HepG2 (cell line): ENCODE data around the gene IFT43. TPM values are rescaled to one million over a fixed set of nuclear protein-coding genes. Genes with fewer than 3 reads are reported as not detected.

Experiments used
- ATAC-seq: fragments of 200-7000 bp; cut with Tn5 transposase; 3 replicates; pipeline ENCODE4 v1.9.1; 2020; ENCODE audit warnings: mild to moderate bottlenecking, moderate library complexity
- BruUV-seq: library from RNA; stranded (reverse); fragments of 400-500 nt; replicated peaks from 2 replicates; lab custom pipeline; 2021; lab: Mats Ljungman, UMichigan
- CTCF ChIA-PET: fragments of 300-600 bp; formaldehyde crosslinking; extraction: SDS; loops from one replicate; lab custom pipeline; 2021; ENCODE audit warnings: low total read pairs, inconsistent platforms, low intra/inter-chr PET ratio; lab: Yijun Ruan, JAX
- POLR2A ChIA-PET: fragments of 350-600 bp; sonication (Branson Sonifier 250); formaldehyde crosslinking; loops from one replicate; lab custom pipeline; 2020; ENCODE audit warnings: antibody characterized with exemption, inconsistent platforms; lab: Yijun Ruan, JAX
- DNase-seq: peaks from one replicate; pipeline ENCODE4 v3.0.0-alpha.2; 2015; ENCODE audit warnings: low spot score
- FAIRE-seq: peaks from 3 replicates; lab custom pipeline; 2011; peaks lifted over from hg19 to GRCh38; lab: Jason Lieb, UNC
- H2AFZ ChIP-seq: one replicate; pipeline ENCODE4 v1.6.1; 2011; ENCODE audit warnings: low read length, inconsistent platforms
- H3K27ac ChIP-seq: fragments of 300-600 bp; 3 replicates; pipeline ENCODE4 v1.8.0; 2011; ENCODE audit warnings: mixed run types, mild to moderate bottlenecking, mixed read lengths, low read length, inconsistent platforms; ENCODE audit not compliant: insufficient read depth; ENCODE audit errors: extremely low read length
- H3K27me3 ChIP-seq, 2 experiments: fragments of 200-600 bp in 1 of 2; 2 replicates in 1 of 2; 3 replicates in 1 of 2; pipeline versions ENCODE4 v1.6.0 to v1.8.0; 2011; ENCODE audit warnings: low read length in 2 of 2, mild to moderate bottlenecking in 2 of 2, moderate library complexity in 2 of 2, inconsistent platforms in 1 of 2; ENCODE audit not compliant: insufficient read depth in 2 of 2, control insufficient read depth in 1 of 2
- H3K36me3 ChIP-seq, 2 experiments: fragments of 200-600 bp in 1 of 2; replicated peaks in 1 of 2; 2 replicates in 1 of 2; 3 replicates in 1 of 2; pipeline versions ENCODE4 v1.5.1 to v1.8.0; 2011; ENCODE audit warnings: low read length in 2 of 2, inconsistent platforms in 1 of 2; ENCODE audit not compliant: insufficient read depth in 2 of 2, control insufficient read depth in 1 of 2
- H3K4me1 ChIP-seq: 2 replicates; pipeline ENCODE4 v1.5.1; 2012; ENCODE audit warnings: low read length, inconsistent platforms; ENCODE audit not compliant: insufficient read depth
- H3K4me2 ChIP-seq: 2 replicates; pipeline ENCODE4 v1.6.0; 2011; ENCODE audit warnings: low read depth, low read length, inconsistent platforms
- H3K4me3 ChIP-seq, 3 experiments: fragments of 200-600 bp in 1 of 3; sonication (generic), shearing (Covaris generic) in 1 of 3; replicated peaks in 1 of 3; 2 replicates each; pipeline ENCODE4 v1.5.1; 2011 to 2016; ENCODE audit warnings: low read length in 3 of 3, inconsistent platforms in 2 of 3, low read depth in 2 of 3, mild to moderate bottlenecking in 2 of 3, control low read depth in 1 of 3, mixed read lengths in 1 of 3; ENCODE audit not compliant: insufficient read depth in 1 of 3
- H3K79me2 ChIP-seq: one replicate; pipeline ENCODE4 v1.6.1; 2011; ENCODE audit warnings: low read length, inconsistent platforms; ENCODE audit not compliant: insufficient read depth
- H3K9ac ChIP-seq: 2 replicates; pipeline ENCODE4 v1.6.0; 2011; ENCODE audit warnings: mild to moderate bottlenecking, low read depth, low read length, inconsistent platforms; ENCODE audit not compliant: insufficient read depth
- H3K9me3 ChIP-seq: 2 replicates; pipeline ENCODE4 v1.5.1; 2012; ENCODE audit warnings: mild to moderate bottlenecking, low read length
- H4K20me1 ChIP-seq: 2 replicates; pipeline ENCODE4 v1.6.0; 2011; ENCODE audit warnings: inconsistent platforms, mild to moderate bottlenecking, low read length, moderate library complexity; ENCODE audit not compliant: insufficient read depth
- FIP1L1 ChIP-seq: fragments of 200-400 bp; formaldehyde crosslinking; IDR thresholded peaks from 2 replicates; pipeline ENCODE4 v1.6.1; 2018; ENCODE audit warnings: low read depth, mild to moderate bottlenecking, low read length, moderate library complexity, borderline replicate concordance; ENCODE audit not compliant: insufficient read depth
- FOXA1 ChIP-seq, 2 experiments: fragments of 450-650 bp in 1 of 2; sonication (generic) in 1 of 2; formaldehyde crosslinking in 1 of 2; IDR thresholded peaks; 2 replicates each; pipeline versions ENCODE4 v1.4.0 to v1.6.1; 2016 to 2020; ENCODE audit warnings: missing genetic modification reagents in 1 of 2
- HOXA9 ChIP-seq: sonication (generic); formaldehyde crosslinking; IDR thresholded peaks from 2 replicates; pipeline ENCODE4 v1.8.1; 2022; ENCODE audit warnings: missing genetic modification reagents, mild to moderate bottlenecking, moderate library complexity, borderline replicate concordance
- KDM5B ChIP-seq: sonication (generic); formaldehyde crosslinking; IDR thresholded peaks from 2 replicates; pipeline ENCODE4 v1.4.0; 2020; ENCODE audit warnings: missing genetic modification reagents, mild to moderate bottlenecking, borderline replicate concordance
- PHF20 ChIP-seq: sonication (generic); formaldehyde crosslinking; IDR thresholded peaks from 2 replicates; pipeline ENCODE4 v1.5.0; 2020; ENCODE audit warnings: mild to moderate bottlenecking, missing genetic modification reagents
- PRDM10 ChIP-seq: sonication (generic); formaldehyde crosslinking; IDR thresholded peaks from 2 replicates; pipeline ENCODE4 v1.4.0; 2020; ENCODE audit warnings: low read depth, missing genetic modification reagents
- TCF7 ChIP-seq: sonication (generic); IDR thresholded peaks from 2 replicates; pipeline ENCODE4 v1.6.1; 2016; ENCODE audit warnings: antibody characterized with exemption, low read depth
- THRA ChIP-seq: sonication (generic); formaldehyde crosslinking; IDR thresholded peaks from 2 replicates; pipeline ENCODE4 v1.4.0; 2020; ENCODE audit warnings: missing genetic modification reagents, borderline replicate concordance
- TOE1 ChIP-seq: sonication (generic); formaldehyde crosslinking; IDR thresholded peaks from 2 replicates; pipeline ENCODE4 v1.4.0; 2020; ENCODE audit warnings: mild to moderate bottlenecking, missing genetic modification reagents
- TRIM24 ChIP-seq: sonication (generic); formaldehyde crosslinking; IDR thresholded peaks from 2 replicates; pipeline ENCODE4 v1.8.0; 2022; ENCODE audit warnings: mild to moderate bottlenecking, missing genetic modification reagents
- ZBTB7B ChIP-seq: sonication (generic); formaldehyde crosslinking; IDR thresholded peaks from 2 replicates; pipeline ENCODE4 v1.4.0; 2020; ENCODE audit warnings: missing genetic modification reagents
- ZNF180 ChIP-seq: sonication (generic); formaldehyde crosslinking; IDR thresholded peaks from 2 replicates; pipeline ENCODE4 v1.4.0; 2020; ENCODE audit warnings: low read depth, missing genetic modification reagents, borderline replicate concordance
- ZNF672 ChIP-seq: sonication (generic); formaldehyde crosslinking; IDR thresholded peaks from 2 replicates; pipeline ENCODE4 v1.8.1; 2022; ENCODE audit warnings: missing genetic modification reagents
- WGBS: methylation state at CpG from one replicate; pipeline ENCODE4 v1.1.6; 2017; ENCODE audit warnings: low lambda C conversion rate; 5-methylcytosine and 5-hydroxymethylcytosine counted together
- in situ Hi-C: cut with HindIII; loops from 2 replicates; pipeline ENCODE4 v1.10.0; 2017; ENCODE audit warnings: low pct_unique_long_range_greater_than_20kb; ENCODE audit not compliant: extremely low pct_ligation_motif_present
- intact Hi-C: fragments of 100-400 bp; cut with micrococcal nuclease; formaldehyde crosslinking; loops from one replicate; pipeline ENCODE4 v1.10.0; 2022; ENCODE audit not compliant: unreplicated experiment
- polyA plus RNA-seq, 8 experiments: library from polyadenylated mRNA; depleted of rRNA in 3 of 8; stranded (reverse) in 7 of 8; unstranded in 1 of 8; fragments of >200 nt; fragmentation: Illumina TruSeq in 4 of 8; extraction: Trizol in 4 of 8; gene quantifications; 2 replicates each; pipeline versions ENCODE4 v1.2.1 to v1.2.3, GENCODE V29; 2011 to 2016; ENCODE audit warnings: low read depth in 4 of 8, missing spikeins in 1 of 8, mixed read lengths in 1 of 8; ENCODE audit not compliant: insufficient read depth in 1 of 8
- total RNA-seq, 5 experiments: library from RNA; depleted of rRNA; stranded (reverse); fragments of >200 nt; fragmentation: Illumina TruSeq; extraction: Trizol; gene quantifications; 2 replicates each; pipeline ENCODE4 v1.2.3, GENCODE V29; 2016; ENCODE audit warnings: low read depth in 1 of 5

The IFT43 gene
- total and polyA plus RNA-seq, 2 of the 13 experiments (the other 11 are each of a cell fraction or from before 2014, with no cell fraction given): 0.15 to 0.55 TPM

GRCh38 chr14:75959031-75959430, 26.5 kb upstream of the IFT43 start (continued):
- TF ChIP-seq ZBTB7B: no peak

GRCh38 chr14:75960231-75960630, 25.3 kb upstream of the IFT43 start:
- no peaks in the 10 kb centered on the region for H4K20me1 ChIP-seq
- in situ Hi-C loops: no loop called here
- BruUV-seq: no TSS peak
- H3K27ac ChIP-seq: no peak overlapping the region
- TF ChIP-seq TRIM24 (CRISPR knock-in tag) (no peak), FOXA1 (IDR thresholded peaks at IDR 0.05) (no peak), FOXA1 (CRISPR knock-in tag; IDR thresholded peaks at IDR 0.05) (no peak), ZNF672 (CRISPR knock-in tag) (no peak), KDM5B (CRISPR knock-in tag) (no peak), ZNF180 (CRISPR knock-in tag) (no peak)
- TF ChIP-seq, all 625 proteins: peak for 0
- DNase-seq (no peak), ATAC-seq (no peak), FAIRE-seq (no peak)
- no peaks in the 10 kb centered on the region for H3K4me1 ChIP-seq
- over 99% methylated on average over 6 of the region's 6 CpGs for WGBS
- no peak overlapping the region for H2AFZ ChIP-seq
- ChIA-PET CTCF (no interaction called here), POLR2A (no interaction called here)
- no peaks in the 10 kb centered on the region for H3K36me3 ChIP-seq
- H3K9ac ChIP-seq: no peak overlapping the region
- H3K27me3 ChIP-seq: no peaks in the 10 kb centered on the region
- H3K4me2 ChIP-seq: no peak overlapping the region
- intact Hi-C loops: no loop called here
- H3K4me3 ChIP-seq: no peak overlapping the region
- no peaks in the 10 kb centered on the region for H3K79me2 ChIP-seq
- H3K9me3 ChIP-seq: no peaks in the 10 kb centered on the region

- ATAC-seq: no peak
- TF ChIP-seq FIP1L1 (no peak), TOE1 (no peak), PRDM10 (no peak), THRA (CRISPR knock-in tag) (no peak), HOXA9 (CRISPR knock-in tag) (no peak), TCF7 (no peak), PHF20 (CRISPR knock-in tag) (no peak)
Observed at GRCh38 chr14:75961662-75962061, 23.9 kb upstream of the IFT43 start.

More at GRCh38 chr14:75961662-75962061, 23.9 kb upstream of the IFT43 start:
- ChIA-PET POLR2A (no interaction called here), CTCF (no interaction called here)
- Histone ChIP-seq H3K27ac (no peak overlapping the region), H3K4me2 (no peak overlapping the region), H3K36me3 (no peaks in the 10 kb centered on the region), H3K27me3 (no peaks in the 10 kb centered on the region), H4K20me1 (no peaks in the 10 kb centered on the region), H2AFZ (no peak overlapping the region), H3K9ac (no peak overlapping the region), H3K4me3 (no peak overlapping the region), H3K9me3 (no peaks in the 10 kb centered on the region), H3K79me2 (no peaks in the 10 kb centered on the region), H3K4me1 (no peaks in the 10 kb centered on the region)
- DNase-seq: no peak
- 64% methylated on average over 3 of the region's 3 CpGs for WGBS
- in situ Hi-C loops: no loop called here
- no peak for FAIRE-seq
- intact Hi-C loops: no loop called here
- no TSS peak for BruUV-seq
